BLaER1 (cell line): ENCODE data around the gene TMEM97.
A peak's percentile ranks its signal among the peaks of the same experiment; 100 is the strongest.

ENCODE experiments used
- H3K27ac ChIP-seq: shearing (Covaris generic); formaldehyde crosslinking; 2 replicates; pipeline ENCODE4 v1.8.1; 2022
- H3K27me3 ChIP-seq: shearing (Covaris generic); formaldehyde crosslinking; 2 replicates; pipeline ENCODE4 v1.8.1; 2022
- H3K36me3 ChIP-seq: shearing (Covaris generic); formaldehyde crosslinking; 2 replicates; pipeline ENCODE4 v1.8.1; 2022
- H3K4me1 ChIP-seq: shearing (Covaris generic); formaldehyde crosslinking; 2 replicates; pipeline ENCODE4 v1.8.1; 2022
- H3K4me2 ChIP-seq: shearing (Covaris generic); formaldehyde crosslinking; 2 replicates; pipeline ENCODE4 v1.8.1; 2022
- H3K4me3 ChIP-seq: shearing (Covaris generic); formaldehyde crosslinking; 2 replicates; pipeline ENCODE4 v1.8.1; 2022
- H3K9ac ChIP-seq: shearing (Covaris generic); formaldehyde crosslinking; 2 replicates; pipeline ENCODE4 v1.8.1; 2022
- H3K9me3 ChIP-seq: shearing (Covaris generic); formaldehyde crosslinking; 2 replicates; pipeline ENCODE4 v1.8.1; 2022
- H4K20me1 ChIP-seq: shearing (Covaris generic); formaldehyde crosslinking; 2 replicates; pipeline ENCODE4 v1.8.1; 2022
- Cebpa-rat ChIP-seq: shearing (Covaris generic); IDR thresholded peaks from 2 replicates; pipeline ENCODE4 v1.8.1; 2022

The TMEM97 gene

GRCh38 chr17:28326114-28326513 is 7.1 kb downstream of the TMEM97 start:
- peaks cover 72% of the 10 kb centered on the region for H3K36me3 ChIP-seq
- no peak overlapping the region for H3K4me3 ChIP-seq
- H3K4me1 ChIP-seq, result peaks cover 19% of the 10 kb centered on the region
- no peak for TF ChIP-seq Cebpa-rat
- no peaks in the 10 kb centered on the region for H3K9me3 ChIP-seq
- no peak overlapping the region for H3K9ac ChIP-seq
- no peak overlapping the region for H3K4me2 ChIP-seq
- peaks cover 89% of the 10 kb centered on the region for H4K20me1 ChIP-seq
- H3K27ac ChIP-seq, result no peak overlapping the region
- no peaks in the 10 kb centered on the region for H3K27me3 ChIP-seq

- Histone ChIP-seq H3K9ac (no peak overlapping the region), H3K27me3 (no peaks in the 10 kb centered on the region), H3K9me3 (no peaks in the 10 kb centered on the region), H3K36me3 (peaks cover 76% of the 10 kb centered on the region), H3K27ac (no peak overlapping the region), H4K20me1 (peaks cover 89% of the 10 kb centered on the region), H3K4me3 (no peak overlapping the region), H3K4me2 (no peak overlapping the region), H3K4me1 (peaks cover 9% of the 10 kb centered on the region; the same call in 1 of the 2 replicates)
- no peak for TF ChIP-seq Cebpa-rat
Measured at GRCh38 chr17:28327031-28327607, 8.1 kb downstream of the TMEM97 start.

DNA sequence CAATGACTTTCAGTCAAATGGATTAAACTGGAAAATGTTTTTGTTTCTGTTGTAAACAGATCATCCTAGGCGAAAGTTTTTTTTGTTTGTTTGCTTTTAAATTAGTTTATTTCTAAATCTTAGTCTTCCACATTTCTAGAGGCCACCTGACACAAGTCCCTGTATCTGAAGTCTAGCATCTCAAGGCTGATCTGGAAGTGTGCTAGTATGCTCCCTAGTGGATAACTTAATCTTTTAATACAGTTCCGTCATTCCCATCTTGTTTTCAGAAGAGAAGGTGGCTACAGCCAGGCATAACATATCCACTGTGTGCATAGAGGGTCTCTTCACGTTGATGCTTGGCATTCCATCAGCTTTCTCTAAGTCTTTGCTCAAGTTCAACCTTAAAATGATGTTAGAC is 8.7 kb downstream of the TMEM97 start:
- H3K4me1 ChIP-seq, result peaks cover 5% of the 10 kb centered on the region; the same call in 1 of the 2 replicates
- no peaks in the 10 kb centered on the region for H3K9me3 ChIP-seq
- H3K27ac ChIP-seq, result no peak overlapping the region
- TF ChIP-seq Cebpa-rat, result no peak
- peaks cover 85% of the 10 kb centered on the region for H4K20me1 ChIP-seq
- no peak overlapping the region for H3K9ac ChIP-seq
- H3K27me3 ChIP-seq, result no peaks in the 10 kb centered on the region
- no peak overlapping the region for H3K4me2 ChIP-seq
- H3K36me3 ChIP-seq, result peaks cover 73% of the 10 kb centered on the region
- H3K4me3 ChIP-seq, result no peak overlapping the region

GRCh38 chr17:28328325-28328724 is 9.3 kb downstream of the TMEM97 start:
- no peak for TF ChIP-seq Cebpa-rat
- peaks cover 79% of the 10 kb centered on the region for H4K20me1 ChIP-seq
- no peak overlapping the region for H3K9ac ChIP-seq
- no peak overlapping the region for H3K27ac ChIP-seq
- H3K4me3 ChIP-seq, result no peak overlapping the region
- peaks cover 73% of the 10 kb centered on the region for H3K36me3 ChIP-seq
- H3K4me1 ChIP-seq, result peaks cover 5% of the 10 kb centered on the region; the same call in 1 of the 2 replicates
- H3K27me3 ChIP-seq, result no peaks in the 10 kb centered on the region
- no peaks in the 10 kb centered on the region for H3K9me3 ChIP-seq
- no peak overlapping the region for H3K4me2 ChIP-seq

DNA sequence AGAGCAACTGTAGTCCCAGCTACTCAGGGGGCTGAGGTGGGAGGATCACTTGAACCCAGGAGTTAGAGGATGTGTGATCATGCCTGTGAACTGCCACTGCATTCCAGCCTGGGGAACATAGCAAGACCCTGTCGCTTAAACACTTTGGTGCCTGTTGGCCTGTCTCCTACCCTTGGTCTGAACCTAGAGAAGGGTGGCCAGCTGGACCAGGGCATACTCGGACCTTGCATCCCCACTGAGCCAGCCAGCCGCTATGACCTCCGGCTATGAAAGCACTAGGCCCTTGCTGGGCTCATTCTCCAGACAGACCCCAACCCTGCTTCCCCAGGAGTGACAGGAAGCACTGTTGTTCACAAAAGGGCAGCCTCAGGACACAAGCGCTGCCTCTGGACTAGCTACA is 11.7 kb downstream of the TMEM97 start:
- Histone ChIP-seq H3K36me3 (peaks cover 63% of the 10 kb centered on the region), H3K4me1 (peaks cover 17% of the 10 kb centered on the region), H4K20me1 (peaks cover 73% of the 10 kb centered on the region), H3K9ac (no peak overlapping the region), H3K4me3 (no peak overlapping the region), H3K4me2 (no peak overlapping the region), H3K27ac (no peak overlapping the region), H3K9me3 (no peaks in the 10 kb centered on the region), H3K27me3 (no peaks in the 10 kb centered on the region)
- TF ChIP-seq Cebpa-rat, result no peak

DNA sequence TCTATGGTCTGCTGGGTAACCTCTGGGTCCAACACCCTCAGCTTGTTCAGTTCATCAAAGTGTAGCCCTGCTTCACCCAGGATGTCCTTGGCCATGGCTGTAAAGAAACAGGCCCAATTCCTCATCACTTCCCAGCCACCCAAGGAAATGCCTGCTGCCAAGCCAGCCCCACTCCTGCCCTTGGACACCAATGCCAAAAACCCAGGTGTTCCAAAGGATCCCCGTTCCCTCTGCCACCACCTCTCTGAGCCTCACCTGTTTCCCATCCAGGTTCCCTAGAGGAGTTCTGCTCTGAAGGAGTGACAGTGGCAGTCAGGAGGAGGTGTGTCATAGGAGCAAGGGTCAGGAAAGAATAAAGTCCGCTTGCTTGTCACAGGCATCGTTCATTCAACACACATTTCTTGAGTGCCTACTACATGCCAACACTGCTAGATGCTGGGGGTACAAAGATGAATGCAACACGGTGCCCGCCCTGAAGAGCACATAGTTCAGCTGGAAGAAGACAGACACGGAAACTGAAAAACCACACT is 13.0 kb downstream of the TMEM97 start:
- H3K36me3 ChIP-seq, result peaks cover 51% of the 10 kb centered on the region
- H3K9ac ChIP-seq, result no peak overlapping the region
- H3K27me3 ChIP-seq, result no peaks in the 10 kb centered on the region
- peaks cover 71% of the 10 kb centered on the region for H4K20me1 ChIP-seq
- no peak for TF ChIP-seq Cebpa-rat
- no peak overlapping the region for H3K4me2 ChIP-seq
- H3K9me3 ChIP-seq, result no peaks in the 10 kb centered on the region
- H3K4me3 ChIP-seq, result no peak overlapping the region
- H3K27ac ChIP-seq, result no peak overlapping the region
- peaks cover 25% of the 10 kb centered on the region for H3K4me1 ChIP-seq

- Histone ChIP-seq H3K36me3 (peaks cover 38% of the 10 kb centered on the region), H3K4me2 (no peak overlapping the region), H3K9me3 (no peaks in the 10 kb centered on the region), H3K27ac (no peak overlapping the region), H3K27me3 (no peaks in the 10 kb centered on the region), H3K4me3 (no peak overlapping the region), H3K9ac (no peak overlapping the region), H4K20me1 (peaks cover 71% of the 10 kb centered on the region), H3K4me1 (peaks cover 25% of the 10 kb centered on the region)
- no peak for TF ChIP-seq Cebpa-rat
Measured at GRCh38 chr17:28333083-28333746, 14.2 kb downstream of the TMEM97 start.

DNA sequence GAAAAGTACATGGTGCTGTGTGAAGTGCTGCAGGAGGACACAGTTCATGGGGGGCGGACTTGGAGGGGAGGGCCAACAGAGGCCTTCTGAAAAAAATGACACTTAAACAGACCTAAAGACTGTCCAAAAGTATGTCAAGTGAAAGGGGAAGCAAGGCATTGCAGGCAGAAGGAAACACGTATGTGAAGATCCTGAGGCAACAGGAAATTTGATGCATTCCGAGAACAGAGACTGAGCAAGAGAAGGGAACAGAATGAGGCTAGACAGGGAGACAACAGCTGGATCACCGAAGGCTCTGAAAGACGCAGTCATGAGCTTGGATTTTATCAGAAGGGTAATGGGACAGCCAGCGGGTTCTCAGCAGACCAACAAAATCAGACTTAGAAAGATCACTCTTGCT is 15.2 kb downstream of the TMEM97 start:
- peak overlapping the region; percentile 98 for H3K4me2 ChIP-seq
- H3K9me3 ChIP-seq, result no peaks in the 10 kb centered on the region
- no peaks in the 10 kb centered on the region for H3K27me3 ChIP-seq
- peaks cover 74% of the 10 kb centered on the region for H4K20me1 ChIP-seq
- H3K9ac ChIP-seq, result peak overlapping the region; percentile 84
- no peak overlapping the region for H3K27ac ChIP-seq
- H3K4me3 ChIP-seq, result peak overlapping the region; percentile 93
- peaks cover 25% of the 10 kb centered on the region for H3K4me1 ChIP-seq
- TF ChIP-seq Cebpa-rat, result no peak
- H3K36me3 ChIP-seq, result peaks cover 36% of the 10 kb centered on the region

DNA sequence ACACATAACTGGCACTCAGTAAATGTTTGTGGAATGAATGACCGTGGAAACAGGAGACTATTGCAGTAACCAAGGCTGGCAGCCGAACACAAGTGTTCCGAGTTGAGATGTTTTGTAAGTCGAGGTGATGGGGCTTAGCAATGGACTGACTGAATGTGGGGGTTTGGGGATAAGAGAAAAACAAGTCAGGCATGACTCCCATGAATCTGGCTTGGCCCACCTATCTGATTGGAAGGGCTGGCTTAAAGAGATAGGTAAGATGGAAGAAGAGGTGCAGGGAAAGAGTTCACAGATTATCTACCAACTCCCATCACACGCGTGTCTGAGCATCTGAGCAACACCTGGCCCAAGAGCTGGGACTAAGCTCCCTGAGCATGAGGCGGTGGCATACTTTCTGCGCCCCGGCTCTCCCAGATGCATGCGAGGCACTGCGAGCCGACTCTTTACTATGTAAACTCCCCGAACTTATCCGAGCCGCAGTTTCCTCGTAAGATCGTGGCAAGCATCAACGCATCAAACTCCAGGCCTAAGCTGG is 15.7 kb downstream of the TMEM97 start:
- Histone ChIP-seq H3K9ac (peak overlapping the region; percentile 84), H3K27me3 (no peaks in the 10 kb centered on the region), H3K36me3 (peaks cover 36% of the 10 kb centered on the region), H3K4me2 (peak overlapping the region; percentile 98), H4K20me1 (peaks cover 76% of the 10 kb centered on the region), H3K27ac (peak overlapping the region; percentile 61), H3K4me1 (peaks cover 25% of the 10 kb centered on the region), H3K9me3 (no peaks in the 10 kb centered on the region), H3K4me3 (peak overlapping the region; percentile 93)
- TF ChIP-seq Cebpa-rat, result no peak
